HT-29 (cell line): Measurements from ENCODE around the gene MED25. TPM values are rescaled to one million over a fixed set of nuclear protein-coding genes. Genes with fewer than 3 reads are reported as not detected.

ENCODE experiments used
- small RNA-seq: library from RNA; depleted of rRNA; stranded (forward); fragments of <200 nt; gene quantifications from one replicate; pipeline ENCODE3, GENCODE V24; 2014
- total RNA-seq: library from RNA; depleted of rRNA; stranded (reverse); fragments of >200 nt; shearing (Covaris generic); gene quantifications from 2 replicates; pipeline ENCODE4 v1.2.3, GENCODE V29; 2014; rRNA removed

MED25 gene
- total RNA-seq, 1 experiment from 2014 or later = 88.3 TPM

Small RNAs within 50 kb of the gene (small RNA-seq; reads per million reads assigned to genes)
- gene MIR4749 (not detected), gene MIR6799 (not detected)

Other genes with a start within 250 kb of the MED25 start
- gene NOSIP, start 237.7 kb upstream of the MED25 start, total RNA-seq = 247 and 262 TPM in 2 replicates
- 25.8 and 26.3 TPM in 2 replicates for gene PRRG2, start 237.0 kb upstream of the MED25 start, total RNA-seq
- gene PRR12, start 227.1 kb upstream of the MED25 start, total RNA-seq = 15.0 and 15.3 TPM in 2 replicates
- gene RRAS, start 178.1 kb upstream of the MED25 start, total RNA-seq = 33.1 and 45.2 TPM in 2 replicates
- 58.6 and 67.6 TPM in 2 replicates for gene SCAF1, start 176.1 kb upstream of the MED25 start, total RNA-seq
- gene IRF3, start 152.4 kb upstream of the MED25 start, total RNA-seq = 380 and 432 TPM in 2 replicates
- gene BCL2L12, start 152.4 kb upstream of the MED25 start, total RNA-seq = 78.2 and 100 TPM in 2 replicates
- 922 and 995 TPM in 2 replicates for gene PRMT1, start 141.0 kb upstream of the MED25 start, total RNA-seq
- 9.2 and 10.0 TPM in 2 replicates for gene ADM5, start 128.7 kb upstream of the MED25 start, total RNA-seq
- gene CPT1C, start 127.2 kb upstream of the MED25 start, total RNA-seq = 0.47 and 1.4 TPM in 2 replicates
- not detected in 2 replicates for gene TSKS, start 55.0 kb upstream of the MED25 start, total RNA-seq
- 122 and 131 TPM in 2 replicates for gene AP2A1, start 51.3 kb upstream of the MED25 start, total RNA-seq
- 2.0 and 3.1 TPM in 2 replicates for gene FUZ, start 5.0 kb upstream of the MED25 start, total RNA-seq
- gene PTOV1, start 32.9 kb downstream of the MED25 start, total RNA-seq = 188 and 218 TPM in 2 replicates
- gene PNKP, start 49.3 kb downstream of the MED25 start, total RNA-seq = 215 and 243 TPM in 2 replicates
- gene AKT1S1, start 59.1 kb downstream of the MED25 start, total RNA-seq = 89.9 and 96.4 TPM in 2 replicates
- gene TBC1D17, start 59.4 kb downstream of the MED25 start, total RNA-seq = 34.5 and 38.4 TPM in 2 replicates
- 1.1 and 2.3 TPM in 2 replicates for gene IL4I1, start 78.6 kb downstream of the MED25 start, total RNA-seq
- 32.2 and 32.8 TPM in 2 replicates for gene ATF5, start 110.9 kb downstream of the MED25 start, total RNA-seq
- gene NUP62, start 111.2 kb downstream of the MED25 start, total RNA-seq = 133 TPM in 2 replicates
- not detected in 2 replicates for gene SIGLEC11, start 142.9 kb downstream of the MED25 start, total RNA-seq
- gene VRK3, start 207.1 kb downstream of the MED25 start, total RNA-seq = 46.1 and 47.7 TPM in 2 replicates
- 18.9 and 25.1 TPM in 2 replicates for gene ZNF473, start 207.7 kb downstream of the MED25 start, total RNA-seq